WERI-Rb-1 (cell line): ENCODE results near the gene TSKU.

Source experiments
- DNase-seq: peaks from one replicate; pipeline ENCODE4 v3.0.0-alpha.2; 2020
- H3K27ac ChIP-seq: fragments of 250-450 bp; sonication (Bioruptor Pico); 2 replicates; pipeline ENCODE4 v1.5.1; 2020; ENCODE audit warnings: mild to moderate bottlenecking, moderate library complexity
- H3K27me3 ChIP-seq: fragments of 250-450 bp; sonication (Bioruptor Pico); 2 replicates; pipeline ENCODE4 v1.5.1; 2021; ENCODE audit warnings: mild to moderate bottlenecking, low read depth, moderate library complexity; ENCODE audit not compliant: insufficient read depth, severe bottlenecking
- H3K36me3 ChIP-seq: fragments of 250-450 bp; sonication (Bioruptor Pico); 2 replicates; pipeline ENCODE4 v1.5.1; 2020; ENCODE audit warnings: mild to moderate bottlenecking, moderate library complexity
- H3K4me3 ChIP-seq: 2 replicates; pipeline ENCODE4 v1.5.1; 2011; ENCODE audit warnings: low read depth, mild to moderate bottlenecking, control low read depth, low read length
- H3K9me3 ChIP-seq: fragments of 250-450 bp; sonication (Bioruptor Pico); 2 replicates; pipeline ENCODE4 v1.5.1; 2021; ENCODE audit warnings: mild to moderate bottlenecking, moderate library complexity; ENCODE audit not compliant: severe bottlenecking
- TF ChIP-seq, protein P1 (sequence below): IDR thresholded peaks from 2 replicates; pipeline ENCODE4 v1.5.1; 2011; ENCODE audit warnings: low read depth, mild to moderate bottlenecking, control low read depth, inconsistent platforms, low read length

The TSKU gene

DNA sequence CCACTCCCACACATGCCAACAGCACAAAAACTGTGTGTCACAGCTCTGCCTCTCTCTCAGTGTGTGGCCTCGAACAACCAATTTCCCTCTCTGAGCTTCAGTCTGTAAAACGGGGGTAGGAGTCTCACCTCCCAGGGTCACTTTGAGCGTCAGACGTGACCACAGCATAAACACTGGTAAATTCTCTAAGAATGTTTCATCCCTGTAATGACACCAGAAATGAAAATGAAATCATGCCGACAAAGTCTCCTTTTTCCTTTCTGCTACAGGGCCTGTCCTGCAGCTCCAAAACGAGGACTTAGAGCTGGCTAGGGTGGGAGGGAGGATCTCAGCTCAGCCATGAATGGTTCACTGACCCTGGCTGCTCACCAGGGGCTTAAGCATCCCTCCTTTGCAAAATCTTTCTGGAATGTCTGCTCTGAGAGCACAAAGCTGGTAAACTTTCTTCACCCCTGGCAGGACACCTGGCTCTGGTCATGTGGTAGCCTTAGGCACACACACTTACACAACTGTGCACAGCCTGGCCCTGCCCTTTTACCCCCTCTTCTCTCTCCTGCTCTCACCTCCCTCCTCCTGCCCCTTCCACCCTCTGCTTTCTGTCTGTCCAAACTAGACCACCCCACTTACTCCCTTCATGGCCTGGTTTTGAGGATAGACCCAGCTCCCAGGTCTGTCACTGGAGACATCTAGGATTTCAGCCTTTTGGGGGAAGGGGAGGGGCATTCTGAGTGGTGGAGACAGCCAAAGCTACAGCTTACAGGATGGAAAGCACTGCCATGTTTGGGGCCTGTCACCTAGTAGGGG is 12.3 kb upstream of the TSKU start:
- TF ChIP-seq, protein P1, sequence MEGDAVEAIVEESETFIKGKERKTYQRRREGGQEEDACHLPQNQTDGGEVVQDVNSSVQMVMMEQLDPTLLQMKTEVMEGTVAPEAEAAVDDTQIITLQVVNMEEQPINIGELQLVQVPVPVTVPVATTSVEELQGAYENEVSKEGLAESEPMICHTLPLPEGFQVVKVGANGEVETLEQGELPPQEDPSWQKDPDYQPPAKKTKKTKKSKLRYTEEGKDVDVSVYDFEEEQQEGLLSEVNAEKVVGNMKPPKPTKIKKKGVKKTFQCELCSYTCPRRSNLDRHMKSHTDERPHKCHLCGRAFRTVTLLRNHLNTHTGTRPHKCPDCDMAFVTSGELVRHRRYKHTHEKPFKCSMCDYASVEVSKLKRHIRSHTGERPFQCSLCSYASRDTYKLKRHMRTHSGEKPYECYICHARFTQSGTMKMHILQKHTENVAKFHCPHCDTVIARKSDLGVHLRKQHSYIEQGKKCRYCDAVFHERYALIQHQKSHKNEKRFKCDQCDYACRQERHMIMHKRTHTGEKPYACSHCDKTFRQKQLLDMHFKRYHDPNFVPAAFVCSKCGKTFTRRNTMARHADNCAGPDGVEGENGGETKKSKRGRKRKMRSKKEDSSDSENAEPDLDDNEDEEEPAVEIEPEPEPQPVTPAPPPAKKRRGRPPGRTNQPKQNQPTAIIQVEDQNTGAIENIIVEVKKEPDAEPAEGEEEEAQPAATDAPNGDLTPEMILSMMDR: no peak
- Histone ChIP-seq H3K27me3 (no peaks in the 10 kb centered on the region), H3K27ac (no peak overlapping the region), H3K4me3 (no peak overlapping the region), H3K9me3 (no peaks in the 10 kb centered on the region), H3K36me3 (no peaks in the 10 kb centered on the region)
- no peak for DNase-seq

DNA sequence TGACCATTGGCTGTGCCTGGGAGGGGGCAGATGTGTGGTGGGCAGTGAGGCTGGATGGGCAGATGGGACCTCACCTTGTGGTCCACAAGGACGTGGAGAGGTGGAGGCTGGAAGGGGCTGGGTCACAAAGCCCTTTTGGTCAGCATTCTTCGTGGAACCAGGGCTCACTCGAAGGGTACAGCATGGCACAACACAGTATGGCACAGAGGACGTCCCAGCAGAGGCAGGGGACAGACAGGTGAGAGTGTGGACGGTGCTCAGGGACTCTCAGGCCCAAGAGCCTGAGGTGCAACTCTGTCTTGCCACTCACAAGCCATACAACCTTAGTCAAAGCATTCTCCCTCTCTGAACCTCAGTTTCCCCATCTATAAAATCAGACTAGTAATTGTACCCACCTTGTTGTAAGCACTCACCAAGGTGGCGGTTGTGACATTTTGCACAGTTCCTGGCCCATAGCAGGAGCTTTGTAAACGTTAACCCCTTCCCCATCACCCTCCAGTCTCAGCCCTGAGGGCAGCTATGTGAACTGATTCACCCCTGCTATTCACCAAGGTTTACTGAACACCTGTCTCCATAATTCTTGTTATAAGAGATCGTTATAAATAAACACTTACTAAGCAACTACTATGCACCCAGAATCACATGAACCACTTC is 11.6 kb upstream of the TSKU start:
- H3K27me3 ChIP-seq: no peaks in the 10 kb centered on the region
- H3K36me3 ChIP-seq: no peaks in the 10 kb centered on the region
- H3K27ac ChIP-seq: no peak overlapping the region
- peaks cover 6% of the 10 kb centered on the region for H3K9me3 ChIP-seq
- TF ChIP-seq, protein P1: no peak
- no peak for DNase-seq
- H3K4me3 ChIP-seq: no peak overlapping the region

DNA sequence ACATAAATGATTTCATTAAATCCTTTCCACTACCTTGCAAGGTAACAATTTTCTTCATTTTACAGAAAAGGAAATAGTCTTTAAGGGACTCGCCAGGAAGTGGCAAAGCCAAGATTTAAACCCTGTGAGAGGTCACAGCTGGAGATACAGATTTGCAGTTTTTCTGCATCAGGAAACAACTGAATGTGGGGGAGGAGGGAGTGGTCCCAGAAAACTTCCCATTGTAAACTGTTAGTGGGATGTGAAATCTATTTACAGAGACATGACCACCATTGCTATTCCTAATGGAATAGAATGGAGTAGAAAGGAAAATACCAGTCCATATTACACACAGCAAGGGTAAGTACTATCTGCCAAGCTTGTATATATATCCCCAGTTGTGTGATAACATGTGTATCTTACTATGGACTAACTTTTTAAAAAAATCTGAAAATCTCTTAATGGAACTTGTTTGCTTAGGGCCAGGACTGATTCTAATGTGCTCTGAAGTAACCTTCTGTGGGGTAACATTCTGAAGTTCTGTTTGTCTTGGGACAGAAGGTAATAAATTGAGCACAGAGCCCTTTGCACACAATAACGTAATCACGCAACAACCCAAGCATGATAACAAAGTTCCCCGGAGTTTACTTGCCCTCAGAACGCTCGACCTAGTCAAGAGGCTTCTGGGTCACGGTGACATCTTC is 10.9 kb upstream of the TSKU start:
- Histone ChIP-seq H3K4me3 (no peak overlapping the region), H3K27ac (no peak overlapping the region), H3K9me3 (peaks cover 6% of the 10 kb centered on the region), H3K27me3 (no peaks in the 10 kb centered on the region), H3K36me3 (no peaks in the 10 kb centered on the region)
- TF ChIP-seq, protein P1: no peak
- no peak for DNase-seq

DNA sequence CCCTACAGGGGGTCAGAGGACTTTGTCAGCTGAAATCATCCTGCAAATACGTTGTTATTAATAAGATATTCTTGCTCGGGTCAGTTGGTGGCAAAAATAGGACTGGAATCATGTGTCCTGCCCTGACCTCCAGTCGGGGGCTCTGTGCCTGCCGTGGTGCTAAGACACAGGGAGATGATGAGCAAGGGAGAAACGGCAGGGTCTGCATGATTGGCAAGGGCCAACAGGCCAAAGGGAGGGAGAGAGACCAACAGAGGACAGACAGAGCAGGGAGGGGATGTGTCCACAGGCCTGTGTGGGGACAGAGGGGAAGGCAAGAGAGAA is 10.4 kb upstream of the TSKU start:
- no peak for DNase-seq
- TF ChIP-seq, protein P1: no peak
- Histone ChIP-seq H3K27ac (no peak overlapping the region), H3K9me3 (peaks cover 6% of the 10 kb centered on the region), H3K4me3 (no peak overlapping the region), H3K27me3 (no peaks in the 10 kb centered on the region), H3K36me3 (no peaks in the 10 kb centered on the region)

DNA sequence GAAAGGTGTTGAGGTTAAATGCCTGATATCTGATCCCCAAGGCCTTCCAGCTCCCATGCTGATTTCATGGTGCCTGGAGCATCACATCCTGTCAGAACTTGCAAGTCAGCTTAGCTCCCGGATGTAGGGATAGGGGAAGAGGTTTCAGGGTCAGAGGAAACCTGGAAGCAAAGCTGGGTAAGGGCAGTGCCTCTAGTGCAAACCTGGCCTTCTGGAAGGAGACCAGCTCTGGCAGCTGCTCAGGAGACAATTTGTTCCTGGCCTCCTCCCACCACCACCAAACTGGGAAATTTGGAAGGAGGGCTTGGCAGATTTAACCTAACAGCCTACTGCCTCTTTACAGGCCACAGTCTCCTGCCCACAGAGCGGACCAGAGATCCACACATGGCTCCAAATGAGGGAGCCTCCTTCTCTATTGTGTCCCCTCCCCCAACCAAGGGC is 9.2 kb upstream of the TSKU start:
- peaks cover 6% of the 10 kb centered on the region for H3K9me3 ChIP-seq
- H3K27me3 ChIP-seq: no peaks in the 10 kb centered on the region
- no peaks in the 10 kb centered on the region for H3K36me3 ChIP-seq
- no peak overlapping the region for H3K4me3 ChIP-seq
- H3K27ac ChIP-seq: no peak overlapping the region
- no peak for DNase-seq
- TF ChIP-seq, protein P1: no peak
